Endometrium (tissue), 2 donors: Measurements from ENCODE around the gene MAP2K1.
"Not testable (repeated sequence)": the region's sequence is repeated elsewhere in the genome, so short reads cannot be mapped to it uniquely, and the experiment has no call there.

Source experiments
- FAIRE-seq: peaks from 2 replicates; lab custom pipeline; 2012; peaks lifted over from hg19 to GRCh38; lab: Jason Lieb, UNC
- donor health status: control.
- donor health status: control.

Gene MAP2K1

GRCh38 chr15:66476535-66476934 lies 89.8 kb downstream of the MAP2K1 start:
- no peak for FAIRE-seq

- no peak for FAIRE-seq
Measured at GRCh38 chr15:66477011-66477410, 90.3 kb downstream of the MAP2K1 start.

- no peak for FAIRE-seq
Measured at GRCh38 chr15:66480267-66480666, 93.6 kb downstream of the MAP2K1 start.

- no peak for FAIRE-seq
Measured at GRCh38 chr15:66481107-66481856, 94.6 kb downstream of the MAP2K1 start.

- FAIRE-seq = no peak
Measured at GRCh38 chr15:66482539-66482938, 95.8 kb downstream of the MAP2K1 start.

- no peak for FAIRE-seq
Measured at GRCh38 chr15:66483131-66483566, 96.4 kb downstream of the MAP2K1 start.

GRCh38 chr15:66484539-66485112 lies 97.9 kb downstream of the MAP2K1 start:
- no peak for FAIRE-seq

- FAIRE-seq = no peak
Measured at GRCh38 chr15:66486887-66487286, 100.2 kb downstream of the MAP2K1 start.

GRCh38 chr15:66488525-66488924 lies 101.8 kb downstream of the MAP2K1 start:
- FAIRE-seq = no peak

- no peak for FAIRE-seq
Measured at GRCh38 chr15:66489179-66489791, 102.6 kb downstream of the MAP2K1 start.

- FAIRE-seq = no peak
Measured at GRCh38 chr15:66491846-66492245, 105.1 kb downstream of the MAP2K1 start.

- FAIRE-seq = no peak
Measured at GRCh38 chr15:66494262-66494661, 107.5 kb downstream of the MAP2K1 start.

- no peak for FAIRE-seq
Measured at GRCh38 chr15:66496951-66497501, 110.3 kb downstream of the MAP2K1 start.

GRCh38 chr15:66497502-66498455 lies 111.1 kb downstream of the MAP2K1 start, which contains the start of gene SNAPC5:
SNAPC5 (minus strand) TSS chr15:66497762; CDS start chr15:66497731, 31 bp downstream.
- FAIRE-seq = no peak

- no peak for FAIRE-seq
Measured at GRCh38 chr15:66498501-66499386, 112.0 kb downstream of the MAP2K1 start.

GRCh38 chr15:66500346-66500745 lies 113.6 kb downstream of the MAP2K1 start:
- FAIRE-seq = not testable (repeated sequence)

GRCh38 chr15:66502491-66502890 lies 115.8 kb downstream of the MAP2K1 start:
- no peak for FAIRE-seq

GRCh38 chr15:66503041-66503648 lies 116.4 kb downstream of the MAP2K1 start:
- FAIRE-seq = not testable (repeated sequence)

- no peak for FAIRE-seq
Measured at GRCh38 chr15:66503780-66504562, 117.3 kb downstream of the MAP2K1 start.
